Measurements from ENCODE around the gene FBXL14.
"Not testable (repeated sequence)": the region's sequence is repeated elsewhere in the genome, so short reads cannot be mapped to it uniquely, and the experiment has no call there.

The FBXL14 gene

GRCh38 chr12:1619587-1619986 lies 25.2 kb upstream of the FBXL14 start:
- peak in 1 of 3 experiments; percentile 10 for DNase-seq (ENCODE audit: low read depth in 3 of 3)

- DNase-seq (ENCODE audit: low read depth in 3 of 3), result no peak
Measured at GRCh38 chr12:1619159-1619558, 24.8 kb upstream of the FBXL14 start.

- no peak for DNase-seq (ENCODE audit: low read depth in 3 of 3)
Measured at GRCh38 chr12:1618489-1618888, 24.1 kb upstream of the FBXL14 start.

- DNase-seq (ENCODE audit: low read depth in 3 of 3), result no peak
Measured at GRCh38 chr12:1616233-1617066, 22.1 kb upstream of the FBXL14 start.

GRCh38 chr12:1614360-1614759 lies 20.0 kb upstream of the FBXL14 start:
- DNase-seq (ENCODE audit: low read depth in 3 of 3), result no peak

- no peak for DNase-seq (ENCODE audit: low read depth in 3 of 3)
Measured at GRCh38 chr12:1613860-1614259, 19.5 kb upstream of the FBXL14 start.

- no peak for DNase-seq (ENCODE audit: low read depth in 3 of 3)
Measured at GRCh38 chr12:1611803-1612572, 17.6 kb upstream of the FBXL14 start.

GRCh38 chr12:1610072-1610643 lies 15.8 kb upstream of the FBXL14 start:
- DNase-seq (ENCODE audit: low read depth in 3 of 3), result no peak

- no peak for DNase-seq (ENCODE audit: low read depth in 3 of 3)
Measured at GRCh38 chr12:1608713-1609119, 14.3 kb upstream of the FBXL14 start.

- DNase-seq (ENCODE audit: low read depth in 3 of 3), result no peak
Measured at GRCh38 chr12:1607940-1608712, 13.7 kb upstream of the FBXL14 start.

- peak; percentile 56 to 77 (median 61) for DNase-seq (ENCODE audit: low read depth in 3 of 3)
Measured at GRCh38 chr12:1606021-1606622, 11.7 kb upstream of the FBXL14 start.

- peak in 1 of 3 experiments; percentile 30 for DNase-seq (ENCODE audit: low read depth in 3 of 3)
Measured at GRCh38 chr12:1605129-1606020, 11.0 kb upstream of the FBXL14 start.

- DNase-seq (ENCODE audit: low read depth in 3 of 3), result no peak
Measured at GRCh38 chr12:1604464-1604863, 10.1 kb upstream of the FBXL14 start.

GRCh38 chr12:1603269-1603993 lies 9.1 kb upstream of the FBXL14 start:
- DNase-seq (ENCODE audit: low read depth in 3 of 3), result no peak

GRCh38 chr12:1602706-1603105 lies 8.3 kb upstream of the FBXL14 start:
- not testable (repeated sequence) for DNase-seq (ENCODE audit: low read depth in 3 of 3)

- DNase-seq (ENCODE audit: low read depth in 3 of 3), result no peak
Measured at GRCh38 chr12:1598757-1599156, 4.4 kb upstream of the FBXL14 start.

- DNase-seq (ENCODE audit: low read depth in 3 of 3), result no peak
Measured at GRCh38 chr12:1595690-1596347, 1.4 kb upstream of the FBXL14 start.

- DNase-seq (ENCODE audit: low read depth in 3 of 3), result no peak
Measured at GRCh38 chr12:1595026-1595561, 713 bp upstream of the FBXL14 start.

GRCh38 chr12:1594006-1594260 lies 448 bp downstream of the FBXL14 start:
- DNase-seq (ENCODE audit: low read depth in 3 of 3), result no peak
